OCI-LY1 (cell line): Measurements from ENCODE around the gene DENND1A.

Source experiments
- H2AFZ ChIP-seq: fragments of 200-600 bp; sonication (generic), shearing (Covaris generic); 2 replicates; pipeline ENCODE4 v1.6.0; 2014; ENCODE audit warnings: antibody characterized with exemption, mild to moderate bottlenecking, low read length
- H3F3A ChIP-seq: fragments of 200-600 bp; sonication (generic), shearing (Covaris generic); 2 replicates; pipeline ENCODE4 v1.6.0; 2014; ENCODE audit warnings: mild to moderate bottlenecking, antibody characterized with exemption, low read length, moderate library complexity; ENCODE audit not compliant: insufficient read depth
- H3K27ac ChIP-seq: fragments of 200-600 bp; sonication (generic); 2 replicates; pipeline ENCODE4 v1.5.1; 2014; ENCODE audit warnings: low read length, mixed run types, mild to moderate bottlenecking, low read depth; ENCODE audit not compliant: poor library complexity, severe bottlenecking
- H3K27me3 ChIP-seq: fragments of 200-600 bp; sonication (generic); 2 replicates; pipeline ENCODE4 v1.6.0; 2014; ENCODE audit warnings: antibody characterized with exemption, mild to moderate bottlenecking, low read length, moderate library complexity; ENCODE audit not compliant: insufficient read depth
- H3K36me3 ChIP-seq: fragments of 200-600 bp; sonication (generic); 2 replicates; pipeline ENCODE4 v1.6.1; 2014; ENCODE audit warnings: mild to moderate bottlenecking, antibody characterized with exemption, low read length, moderate library complexity, mixed read lengths; ENCODE audit not compliant: insufficient read depth
- H3K4me1 ChIP-seq: fragments of 200-600 bp; sonication (generic); 2 replicates; pipeline ENCODE4 v1.5.1; 2014; ENCODE audit warnings: mild to moderate bottlenecking, low read length, moderate library complexity; ENCODE audit not compliant: insufficient read depth, severe bottlenecking
- H3K4me2 ChIP-seq: fragments of 200-600 bp; sonication (generic), shearing (Covaris generic); 2 replicates; pipeline ENCODE4 v1.6.1; 2014; ENCODE audit warnings: low read length
- H3K4me3 ChIP-seq: fragments of 200-600 bp; sonication (generic); 2 replicates; pipeline ENCODE4 v1.5.1; 2014; ENCODE audit warnings: low read length, low read depth, mild to moderate bottlenecking, mixed read lengths; ENCODE audit not compliant: poor library complexity, severe bottlenecking
- H3K79me2 ChIP-seq: fragments of 200-600 bp; shearing (Covaris generic); 2 replicates; pipeline ENCODE4 v1.6.1; 2016; ENCODE audit warnings: mixed run types, low read length, mixed read lengths; ENCODE audit not compliant: insufficient read depth
- H3K9ac ChIP-seq: fragments of 200-600 bp; sonication (generic), shearing (Covaris generic); 2 replicates; pipeline ENCODE4 v1.6.1; 2014; ENCODE audit warnings: mild to moderate bottlenecking, low read length, mixed read lengths
- H3K9me2 ChIP-seq: fragments of 200-600 bp; sonication (generic), shearing (Covaris generic); 2 replicates; pipeline ENCODE4 v1.6.1; 2014; ENCODE audit warnings: low read depth, mild to moderate bottlenecking, low read length, mixed read lengths
- H3K9me3 ChIP-seq: fragments of 200-600 bp; shearing (Covaris generic); 2 replicates; pipeline ENCODE4 v1.6.1; 2014; ENCODE audit warnings: low read length, mixed read lengths
- H4K20me1 ChIP-seq: fragments of 200-600 bp; sonication (generic), shearing (Covaris generic); 2 replicates; pipeline ENCODE4 v1.6.0; 2016; ENCODE audit warnings: mild to moderate bottlenecking, low read length; ENCODE audit not compliant: insufficient read depth
- CTCF ChIP-seq: fragments of 200-600 bp; sonication (generic), shearing (Covaris generic); IDR thresholded peaks from 2 replicates; pipeline ENCODE4 v1.5.1; 2017; ENCODE audit warnings: mild to moderate bottlenecking, antibody characterized with exemption, low read length, moderate library complexity, mixed read lengths
- EZH2 ChIP-seq: fragments of 200-600 bp; sonication (generic), shearing (Covaris generic); IDR thresholded peaks from 2 replicates; pipeline ENCODE4 v1.8.0; 2017; ENCODE audit warnings: borderline replicate concordance, mixed run types, mild to moderate bottlenecking, antibody characterized with exemption, low read length, moderate library complexity, mixed read lengths

Gene DENND1A

GRCh38 chr9:123643518-123643917, 286.4 kb downstream of the DENND1A start:
- Histone ChIP-seq H3F3A (no peaks in the 10 kb centered on the region), H3K9me3 (no peaks in the 10 kb centered on the region), H3K27ac (no peak overlapping the region), H3K9ac (no peak overlapping the region), H3K4me3 (no peak overlapping the region), H3K36me3 (peaks cover 4% of the 10 kb centered on the region; the same call in 1 of the 2 replicates), H4K20me1 (no peaks in the 10 kb centered on the region), H3K4me2 (no peak overlapping the region), H3K27me3 (no peaks in the 10 kb centered on the region), H2AFZ (no peak overlapping the region), H3K4me1 (peaks cover 23% of the 10 kb centered on the region), H3K79me2 (no peaks in the 10 kb centered on the region), H3K9me2 (no peaks in the 10 kb centered on the region)
- TF ChIP-seq EZH2 (no peak), CTCF (no peak)

GRCh38 chr9:123642291-123643278, 287.3 kb downstream of the DENND1A start:
- Histone ChIP-seq H3K27ac (peak overlapping the region; percentile 66), H3K4me3 (no peak overlapping the region), H3K27me3 (no peaks in the 10 kb centered on the region), H3K36me3 (no peaks in the 10 kb centered on the region), H4K20me1 (no peaks in the 10 kb centered on the region), H3K79me2 (no peaks in the 10 kb centered on the region), H2AFZ (no peak overlapping the region), H3K9ac (no peak overlapping the region), H3K4me1 (peaks cover 32% of the 10 kb centered on the region), H3K9me3 (no peaks in the 10 kb centered on the region), H3K9me2 (no peaks in the 10 kb centered on the region), H3K4me2 (no peak overlapping the region), H3F3A (no peaks in the 10 kb centered on the region)
- no peak for TF ChIP-seq CTCF
- no peak for TF ChIP-seq EZH2

GRCh38 chr9:123640792-123641222, 289.1 kb downstream of the DENND1A start:
- TF ChIP-seq CTCF: no peak
- TF ChIP-seq EZH2: no peak
- Histone ChIP-seq H2AFZ (no peak overlapping the region), H3K4me1 (peaks cover 46% of the 10 kb centered on the region), H3K79me2 (no peaks in the 10 kb centered on the region), H3K27me3 (no peaks in the 10 kb centered on the region), H3K9me2 (no peaks in the 10 kb centered on the region), H3K4me3 (no peak overlapping the region), H3F3A (no peaks in the 10 kb centered on the region), H3K27ac (peak overlapping the region; percentile 17), H3K9ac (no peak overlapping the region), H3K9me3 (no peaks in the 10 kb centered on the region), H3K4me2 (no peak overlapping the region), H3K36me3 (no peaks in the 10 kb centered on the region), H4K20me1 (no peaks in the 10 kb centered on the region)
